ENCODE data around the gene SMARCC1.
"Not testable (repeated sequence)": the region's sequence is repeated elsewhere in the genome, so short reads cannot be mapped to it uniquely, and the experiment has no call there.

Gene SMARCC1

GRCh38 chr3:47732143-47732542 lies 49.5 kb downstream of the SMARCC1 start:
- H3K4me3 ChIP-seq (ENCODE audit: low read depth, low read length) = no peak overlapping the region
- no peaks in the 10 kb centered on the region for H3K4me1 ChIP-seq (ENCODE audit: control insufficient read depth, insufficient read depth, low read length)
- H3K36me3 ChIP-seq (ENCODE audit: control insufficient read depth, insufficient read depth, low read length) = peaks cover 95% of the 10 kb centered on the region
- no peak overlapping the region for H3K27ac ChIP-seq (ENCODE audit: low read depth, low read length)
- H3K9me3 ChIP-seq (ENCODE audit: control insufficient read depth, insufficient read depth, low read depth, low read length) = no peaks in the 10 kb centered on the region
- H3K27me3 ChIP-seq (ENCODE audit: control insufficient read depth, insufficient read depth, low read length) = no peaks in the 10 kb centered on the region
- no peak overlapping the region for H3K9ac ChIP-seq (ENCODE audit: low read length)

- no peaks in the 10 kb centered on the region for H3K9me3 ChIP-seq (ENCODE audit: control insufficient read depth, insufficient read depth, low read depth, low read length)
- no peak overlapping the region for H3K4me3 ChIP-seq (ENCODE audit: low read depth, low read length)
- H3K27ac ChIP-seq (ENCODE audit: low read depth, low read length) = no peak overlapping the region
- H3K9ac ChIP-seq (ENCODE audit: low read length) = no peak overlapping the region
- H3K4me1 ChIP-seq (ENCODE audit: control insufficient read depth, insufficient read depth, low read length) = no peaks in the 10 kb centered on the region
- peaks cover 97% of the 10 kb centered on the region for H3K36me3 ChIP-seq (ENCODE audit: control insufficient read depth, insufficient read depth, low read length)
- no peaks in the 10 kb centered on the region for H3K27me3 ChIP-seq (ENCODE audit: control insufficient read depth, insufficient read depth, low read length)
Observed at GRCh38 chr3:47731061-47731460, 50.6 kb downstream of the SMARCC1 start.

- H3K9me3 ChIP-seq (ENCODE audit: control insufficient read depth, insufficient read depth, low read depth, low read length) = no peaks in the 10 kb centered on the region
- H3K36me3 ChIP-seq (ENCODE audit: control insufficient read depth, insufficient read depth, low read length) = peaks cover 85% of the 10 kb centered on the region
- no peak overlapping the region for H3K9ac ChIP-seq (ENCODE audit: low read length)
- H3K4me3 ChIP-seq (ENCODE audit: low read depth, low read length) = no peak overlapping the region
- H3K4me1 ChIP-seq (ENCODE audit: control insufficient read depth, insufficient read depth, low read length) = 0 out of 2 replicates have a peak, but pooled peaks cover 4% of the 10 kb centered on the region
- no peaks in the 10 kb centered on the region for H3K27me3 ChIP-seq (ENCODE audit: control insufficient read depth, insufficient read depth, low read length)
- H3K27ac ChIP-seq (ENCODE audit: low read depth, low read length) = no peak overlapping the region
Observed at GRCh38 chr3:47722859-47723258, 58.8 kb downstream of the SMARCC1 start.

GRCh38 chr3:47717448-47717847 lies 64.2 kb downstream of the SMARCC1 start:
- H3K9me3 ChIP-seq (ENCODE audit: control insufficient read depth, insufficient read depth, low read depth, low read length); H3K4me3 ChIP-seq (ENCODE audit: low read depth, low read length); H3K27ac ChIP-seq (ENCODE audit: low read depth, low read length); H3K9ac ChIP-seq (ENCODE audit: low read length); H3K27me3 ChIP-seq (ENCODE audit: control insufficient read depth, insufficient read depth, low read length); H3K4me1 ChIP-seq (ENCODE audit: control insufficient read depth, insufficient read depth, low read length): not testable (repeated sequence)
- H3K36me3 ChIP-seq (ENCODE audit: control insufficient read depth, insufficient read depth, low read length) = peaks cover 91% of the 10 kb centered on the region

GRCh38 chr3:47716656-47717055 lies 65.0 kb downstream of the SMARCC1 start:
- no peaks in the 10 kb centered on the region for H3K27me3 ChIP-seq (ENCODE audit: control insufficient read depth, insufficient read depth, low read length)
- peaks cover 93% of the 10 kb centered on the region for H3K36me3 ChIP-seq (ENCODE audit: control insufficient read depth, insufficient read depth, low read length)
- H3K9me3 ChIP-seq (ENCODE audit: control insufficient read depth, insufficient read depth, low read depth, low read length) = no peaks in the 10 kb centered on the region
- no peak overlapping the region for H3K9ac ChIP-seq (ENCODE audit: low read length)
- H3K27ac ChIP-seq (ENCODE audit: low read depth, low read length) = no peak overlapping the region
- no peaks in the 10 kb centered on the region for H3K4me1 ChIP-seq (ENCODE audit: control insufficient read depth, insufficient read depth, low read length)
- H3K4me3 ChIP-seq (ENCODE audit: low read depth, low read length) = no peak overlapping the region

- Histone ChIP-seq H3K36me3 (ENCODE audit: control insufficient read depth, insufficient read depth, low read length) (peaks cover 93% of the 10 kb centered on the region), H3K27ac (ENCODE audit: low read depth, low read length) (no peak overlapping the region), H3K4me3 (ENCODE audit: low read depth, low read length) (no peak overlapping the region), H3K9ac (ENCODE audit: low read length) (no peak overlapping the region), H3K4me1 (ENCODE audit: control insufficient read depth, insufficient read depth, low read length) (no peaks in the 10 kb centered on the region), H3K9me3 (ENCODE audit: control insufficient read depth, insufficient read depth, low read depth, low read length) (no peaks in the 10 kb centered on the region), H3K27me3 (ENCODE audit: control insufficient read depth, insufficient read depth, low read length) (no peaks in the 10 kb centered on the region)
Observed at GRCh38 chr3:47715928-47716327, 65.8 kb downstream of the SMARCC1 start.

- H3K9me3 ChIP-seq (ENCODE audit: control insufficient read depth, insufficient read depth, low read depth, low read length) = no peaks in the 10 kb centered on the region
- no peaks in the 10 kb centered on the region for H3K27me3 ChIP-seq (ENCODE audit: control insufficient read depth, insufficient read depth, low read length)
- no peak overlapping the region for H3K9ac ChIP-seq (ENCODE audit: low read length)
- no peaks in the 10 kb centered on the region for H3K4me1 ChIP-seq (ENCODE audit: control insufficient read depth, insufficient read depth, low read length)
- no peak overlapping the region for H3K27ac ChIP-seq (ENCODE audit: low read depth, low read length)
- H3K4me3 ChIP-seq (ENCODE audit: low read depth, low read length) = no peak overlapping the region
- H3K36me3 ChIP-seq (ENCODE audit: control insufficient read depth, insufficient read depth, low read length) = peaks cover 93% of the 10 kb centered on the region
Observed at GRCh38 chr3:47714606-47715005, 67.1 kb downstream of the SMARCC1 start.

- Histone ChIP-seq H3K27ac (ENCODE audit: low read depth, low read length) (no peak overlapping the region), H3K36me3 (ENCODE audit: control insufficient read depth, insufficient read depth, low read length) (peaks cover 95% of the 10 kb centered on the region), H3K4me3 (ENCODE audit: low read depth, low read length) (no peak overlapping the region), H3K27me3 (ENCODE audit: control insufficient read depth, insufficient read depth, low read length) (no peaks in the 10 kb centered on the region), H3K9me3 (ENCODE audit: control insufficient read depth, insufficient read depth, low read depth, low read length) (no peaks in the 10 kb centered on the region), H3K4me1 (ENCODE audit: control insufficient read depth, insufficient read depth, low read length) (no peaks in the 10 kb centered on the region), H3K9ac (ENCODE audit: low read length) (no peak overlapping the region)
Observed at GRCh38 chr3:47713655-47714054, 68.0 kb downstream of the SMARCC1 start.

- Histone ChIP-seq H3K36me3 (ENCODE audit: control insufficient read depth, insufficient read depth, low read length) (peaks cover 94% of the 10 kb centered on the region), H3K9ac (ENCODE audit: low read length) (no peak overlapping the region), H3K27me3 (ENCODE audit: control insufficient read depth, insufficient read depth, low read length) (no peaks in the 10 kb centered on the region), H3K4me1 (ENCODE audit: control insufficient read depth, insufficient read depth, low read length) (no peaks in the 10 kb centered on the region), H3K9me3 (ENCODE audit: control insufficient read depth, insufficient read depth, low read depth, low read length) (no peaks in the 10 kb centered on the region), H3K4me3 (ENCODE audit: low read depth, low read length) (no peak overlapping the region), H3K27ac (ENCODE audit: low read depth, low read length) (no peak overlapping the region)
Observed at GRCh38 chr3:47712398-47712797, 69.3 kb downstream of the SMARCC1 start.

GRCh38 chr3:47711596-47711995 lies 70.1 kb downstream of the SMARCC1 start:
- Histone ChIP-seq H3K27me3 (ENCODE audit: control insufficient read depth, insufficient read depth, low read length) (no peaks in the 10 kb centered on the region), H3K36me3 (ENCODE audit: control insufficient read depth, insufficient read depth, low read length) (peaks cover 94% of the 10 kb centered on the region)

GRCh38 chr3:47705391-47705790 lies 76.3 kb downstream of the SMARCC1 start:
- Histone ChIP-seq H3K36me3 (ENCODE audit: control insufficient read depth, insufficient read depth, low read length) (peaks cover 94% of the 10 kb centered on the region), H3K4me3 (ENCODE audit: low read depth, low read length) (no peak overlapping the region), H3K4me1 (ENCODE audit: control insufficient read depth, insufficient read depth, low read length) (no peaks in the 10 kb centered on the region), H3K27me3 (ENCODE audit: control insufficient read depth, insufficient read depth, low read length) (no peaks in the 10 kb centered on the region), H3K9me3 (ENCODE audit: control insufficient read depth, insufficient read depth, low read depth, low read length) (no peaks in the 10 kb centered on the region), H3K9ac (ENCODE audit: low read length) (no peak overlapping the region), H3K27ac (ENCODE audit: low read depth, low read length) (no peak overlapping the region)

More at GRCh38 chr3:47711596-47711995, 70.1 kb downstream of the SMARCC1 start:
- Histone ChIP-seq H3K9me3 (ENCODE audit: control insufficient read depth, insufficient read depth, low read depth, low read length) (no peaks in the 10 kb centered on the region), H3K9ac (ENCODE audit: low read length) (no peak overlapping the region), H3K4me1 (ENCODE audit: control insufficient read depth, insufficient read depth, low read length) (no peaks in the 10 kb centered on the region), H3K27ac (ENCODE audit: low read depth, low read length) (no peak overlapping the region), H3K4me3 (ENCODE audit: low read depth, low read length) (no peak overlapping the region)

- Histone ChIP-seq H3K36me3 (ENCODE audit: control insufficient read depth, insufficient read depth, low read length) (peaks cover 94% of the 10 kb centered on the region), H3K27me3 (ENCODE audit: control insufficient read depth, insufficient read depth, low read length) (no peaks in the 10 kb centered on the region), H3K27ac (ENCODE audit: low read depth, low read length) (no peak overlapping the region), H3K4me1 (ENCODE audit: control insufficient read depth, insufficient read depth, low read length) (no peaks in the 10 kb centered on the region), H3K9ac (ENCODE audit: low read length) (no peak overlapping the region), H3K4me3 (ENCODE audit: low read depth, low read length) (no peak overlapping the region), H3K9me3 (ENCODE audit: control insufficient read depth, insufficient read depth, low read depth, low read length) (no peaks in the 10 kb centered on the region)
Observed at GRCh38 chr3:47704237-47704612, 77.5 kb downstream of the SMARCC1 start.
